Measurements from ENCODE around the gene OCA2.

Gene OCA2

GRCh38 chr15:28098360-28098765, 752 bp downstream of the OCA2 start:
- no peak overlapping the region for H3K27ac ChIP-seq (ENCODE audit: low read depth, low read length)
- H3K4me2 ChIP-seq (ENCODE audit: low read length) = no peak overlapping the region
- no peak overlapping the region for H2BK120ac ChIP-seq (ENCODE audit: insufficient read depth, low read length, poor library complexity)
- no peak overlapping the region for H3K4ac ChIP-seq (ENCODE audit: low read depth, low read length)
- no peak overlapping the region for H2AK5ac ChIP-seq (ENCODE audit: low read length)
- H2AFZ ChIP-seq (ENCODE audit: insufficient read depth, low read length, poor library complexity) = no peak overlapping the region
- H3K4me1 ChIP-seq (ENCODE audit: control insufficient read depth in 1 of 2, insufficient read depth in 2 of 2, low read length in 2 of 2) = peaks cover 20 to 25% of the 10 kb centered on the region in 2 experiments
- peaks cover 66% of the 10 kb centered on the region for H3K27me3 ChIP-seq (ENCODE audit: insufficient read depth, low read length)
- no peak overlapping the region for H3K23ac ChIP-seq (ENCODE audit: low read length)
- H3K36me3 ChIP-seq (ENCODE audit: control insufficient read depth in 1 of 2, insufficient read depth in 2 of 2, low read length in 2 of 2) = no peaks in the 10 kb centered on the region
- H3K18ac ChIP-seq (ENCODE audit: low read length) = no peak overlapping the region
- no peaks in the 10 kb centered on the region for H3K79me2 ChIP-seq (ENCODE audit: control insufficient read depth, insufficient read depth, low read length, poor library complexity)
- no peak overlapping the region for H3K4me3 ChIP-seq (ENCODE audit: low read depth, low read length)
- H2BK12ac ChIP-seq (ENCODE audit: low read length) = no peak overlapping the region
- no peak overlapping the region for H3K14ac ChIP-seq (ENCODE audit: low read length)
- H3K9ac ChIP-seq (ENCODE audit: low read length) = no peak overlapping the region
- H3K9me3 ChIP-seq (ENCODE audit: insufficient read depth, low read depth, low read length) = peaks cover 17% of the 10 kb centered on the region
- no peak overlapping the region for H2BK5ac ChIP-seq (ENCODE audit: low read depth, low read length, poor library complexity)
- H4K8ac ChIP-seq (ENCODE audit: low read depth, low read length) = no peak overlapping the region
- no peaks in the 10 kb centered on the region for H3K79me1 ChIP-seq (ENCODE audit: low read length)
- no peak overlapping the region for H4K91ac ChIP-seq (ENCODE audit: low read depth, low read length)
- DNase-seq = no peak
- H4K12ac ChIP-seq (ENCODE audit: low read depth, low read length) = no peak overlapping the region
- WGBS (ENCODE audit: extremely low coverage, insufficient coverage, insufficient read length) = no CpG with 5 or more reads among the region's 11 CpGs

- Histone ChIP-seq H3K4me3 (ENCODE audit: low read depth, low read length) (no peak overlapping the region), H3K79me1 (ENCODE audit: low read length) (no peaks in the 10 kb centered on the region), H2BK5ac (ENCODE audit: low read depth, low read length, poor library complexity) (no peak overlapping the region), H3K9ac (ENCODE audit: low read length) (no peak overlapping the region), H3K27ac (ENCODE audit: low read depth, low read length) (no peak overlapping the region), H3K4me2 (ENCODE audit: low read length) (no peak overlapping the region), H4K12ac (ENCODE audit: low read depth, low read length) (no peak overlapping the region), H3K18ac (ENCODE audit: low read length) (no peak overlapping the region), H3K79me2 (ENCODE audit: control insufficient read depth, insufficient read depth, low read length, poor library complexity) (no peaks in the 10 kb centered on the region), H3K23ac (ENCODE audit: low read length) (no peak overlapping the region), H3K9me3 (ENCODE audit: insufficient read depth, low read depth, low read length) (peaks cover 17% of the 10 kb centered on the region), H2BK120ac (ENCODE audit: insufficient read depth, low read length, poor library complexity) (no peak overlapping the region), H3K14ac (ENCODE audit: low read length) (no peak overlapping the region), H3K36me3 (ENCODE audit: control insufficient read depth in 1 of 2, insufficient read depth in 2 of 2, low read length in 2 of 2) (no peaks in the 10 kb centered on the region), H4K91ac (ENCODE audit: low read depth, low read length) (no peak overlapping the region), H3K4me1 (ENCODE audit: control insufficient read depth in 1 of 2, insufficient read depth in 2 of 2, low read length in 2 of 2) (peaks cover 20 to 25% of the 10 kb centered on the region in 2 experiments), H3K27me3 (ENCODE audit: insufficient read depth, low read length) (peaks cover 66% of the 10 kb centered on the region), H2AFZ (ENCODE audit: insufficient read depth, low read length, poor library complexity) (no peak overlapping the region), H2BK12ac (ENCODE audit: low read length) (no peak overlapping the region), H2AK5ac (ENCODE audit: low read length) (no peak overlapping the region), H4K8ac (ENCODE audit: low read depth, low read length) (no peak overlapping the region), H3K4ac (ENCODE audit: low read depth, low read length) (no peak overlapping the region)
- DNase-seq = no peak
- no CpG with 5 or more reads among the region's 5 CpGs for WGBS (ENCODE audit: extremely low coverage, insufficient coverage, insufficient read length)
Measured at GRCh38 chr15:28097656-28098359, 1.3 kb downstream of the OCA2 start.

GRCh38 chr15:28096670-28097431, 2.3 kb downstream of the OCA2 start:
- no peak overlapping the region for H4K8ac ChIP-seq (ENCODE audit: low read depth, low read length)
- H3K4me3 ChIP-seq (ENCODE audit: low read depth, low read length) = peak overlapping the region; percentile 27
- no peaks in the 10 kb centered on the region for H3K79me2 ChIP-seq (ENCODE audit: control insufficient read depth, insufficient read depth, low read length, poor library complexity)
- no peak overlapping the region for H3K4ac ChIP-seq (ENCODE audit: low read depth, low read length)
- H3K4me1 ChIP-seq (ENCODE audit: control insufficient read depth in 1 of 2, insufficient read depth in 2 of 2, low read length in 2 of 2) = peaks cover 20 to 25% of the 10 kb centered on the region in 2 experiments
- H3K23ac ChIP-seq (ENCODE audit: low read length) = no peak overlapping the region
- no peak overlapping the region for H3K9ac ChIP-seq (ENCODE audit: low read length)
- no peaks in the 10 kb centered on the region for H3K36me3 ChIP-seq (ENCODE audit: control insufficient read depth in 1 of 2, insufficient read depth in 2 of 2, low read length in 2 of 2)
- H3K14ac ChIP-seq (ENCODE audit: low read length) = no peak overlapping the region
- H2AK5ac ChIP-seq (ENCODE audit: low read length) = no peak overlapping the region
- no peak overlapping the region for H2BK5ac ChIP-seq (ENCODE audit: low read depth, low read length, poor library complexity)
- H2AFZ ChIP-seq (ENCODE audit: insufficient read depth, low read length, poor library complexity) = peak overlapping the region; percentile 47
- no peak overlapping the region for H2BK120ac ChIP-seq (ENCODE audit: insufficient read depth, low read length, poor library complexity)
- no peak overlapping the region for H3K27ac ChIP-seq (ENCODE audit: low read depth, low read length)
- H3K27me3 ChIP-seq (ENCODE audit: insufficient read depth, low read length) = peaks cover 66% of the 10 kb centered on the region
- no peak for DNase-seq
- H4K91ac ChIP-seq (ENCODE audit: low read depth, low read length) = no peak overlapping the region
- H3K18ac ChIP-seq (ENCODE audit: low read length) = no peak overlapping the region
- H2BK12ac ChIP-seq (ENCODE audit: low read length) = no peak overlapping the region
- no peak overlapping the region for H4K12ac ChIP-seq (ENCODE audit: low read depth, low read length)
- H3K9me3 ChIP-seq (ENCODE audit: insufficient read depth, low read depth, low read length) = peaks cover 17% of the 10 kb centered on the region
- no peaks in the 10 kb centered on the region for H3K79me1 ChIP-seq (ENCODE audit: low read length)
- no CpG with 5 or more reads among the region's 72 CpGs for WGBS (ENCODE audit: extremely low coverage, insufficient coverage, insufficient read length)
- peak overlapping the region; percentile 71 for H3K4me2 ChIP-seq (ENCODE audit: low read length)

DNA sequence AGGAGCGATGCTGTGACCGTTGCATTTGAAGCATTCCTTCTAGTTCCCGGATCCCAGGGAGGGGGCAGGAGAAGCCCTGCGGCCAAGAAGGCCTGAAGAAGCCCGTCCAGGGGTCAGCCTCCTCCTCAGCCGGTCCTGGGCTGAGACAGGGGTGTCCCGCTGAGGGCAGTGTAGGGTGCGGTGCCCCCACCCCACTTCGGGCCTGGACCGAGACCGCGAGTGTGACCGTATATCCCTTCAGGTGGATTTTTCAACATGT, 2.8 kb downstream of the OCA2 start:
- Histone ChIP-seq H3K27ac (ENCODE audit: low read depth, low read length) (no peak overlapping the region), H2AFZ (ENCODE audit: insufficient read depth, low read length, poor library complexity) (peak overlapping the region; percentile 17), H3K23ac (ENCODE audit: low read length) (no peak overlapping the region), H2BK120ac (ENCODE audit: insufficient read depth, low read length, poor library complexity) (no peak overlapping the region), H4K8ac (ENCODE audit: low read depth, low read length) (no peak overlapping the region), H3K79me1 (ENCODE audit: low read length) (no peaks in the 10 kb centered on the region), H2BK12ac (ENCODE audit: low read length) (no peak overlapping the region), H4K91ac (ENCODE audit: low read depth, low read length) (no peak overlapping the region), H3K14ac (ENCODE audit: low read length) (no peak overlapping the region), H3K18ac (ENCODE audit: low read length) (no peak overlapping the region), H3K4me3 (ENCODE audit: low read depth, low read length) (peak overlapping the region; percentile 27), H2AK5ac (ENCODE audit: low read length) (no peak overlapping the region), H3K4ac (ENCODE audit: low read depth, low read length) (no peak overlapping the region), H4K12ac (ENCODE audit: low read depth, low read length) (no peak overlapping the region), H3K4me2 (ENCODE audit: low read length) (peak overlapping the region; percentile 71), H3K27me3 (ENCODE audit: insufficient read depth, low read length) (peaks cover 65% of the 10 kb centered on the region), H3K79me2 (ENCODE audit: control insufficient read depth, insufficient read depth, low read length, poor library complexity) (no peaks in the 10 kb centered on the region), H3K4me1 (ENCODE audit: control insufficient read depth in 1 of 2, insufficient read depth in 2 of 2, low read length in 2 of 2) (peaks cover 20 to 25% of the 10 kb centered on the region in 2 experiments), H3K9ac (ENCODE audit: low read length) (no peak overlapping the region), H3K36me3 (ENCODE audit: control insufficient read depth in 1 of 2, insufficient read depth in 2 of 2, low read length in 2 of 2) (no peaks in the 10 kb centered on the region), H3K9me3 (ENCODE audit: insufficient read depth, low read depth, low read length) (peaks cover 17% of the 10 kb centered on the region), H2BK5ac (ENCODE audit: low read depth, low read length, poor library complexity) (no peak overlapping the region)
- WGBS (ENCODE audit: extremely low coverage, insufficient coverage, insufficient read length) = no CpG with 5 or more reads among the region's 13 CpGs
- no peak for DNase-seq

Measured in trophoblast cell (in vitro differentiated cells and primary cell).